Spinal cord (tissue), 10 donors: ENCODE data around the gene NEMF. TPM values are rescaled to one million over a fixed set of nuclear protein-coding genes. Genes with fewer than 3 reads are reported as not detected.
"Not testable (repeated sequence)": the region's sequence is repeated elsewhere in the genome, so short reads cannot be mapped to it uniquely, and the experiment has no call there.

Experiments
- DNase-seq, 6 donors: peaks; one replicate each; pipeline versions ENCODE4 v3.0.0 to v3.0.0-alpha.2; 2013 to 2015; ENCODE audit warnings: low spot score in 6 of 6, low read depth in 4 of 6
- H3K27ac ChIP-seq: one replicate; pipeline ENCODE4 v1.5.1; 2013; ENCODE audit warnings: low read depth, low read length, control low read depth
- H3K27me3 ChIP-seq: one replicate; pipeline ENCODE4 v1.6.1; 2013; ENCODE audit warnings: low read length; ENCODE audit not compliant: control insufficient read depth, insufficient read depth
- H3K36me3 ChIP-seq: one replicate; pipeline ENCODE4 v1.6.1; 2013; ENCODE audit warnings: low read length; ENCODE audit not compliant: control insufficient read depth, insufficient read depth
- H3K4me1 ChIP-seq: one replicate; pipeline ENCODE4 v1.6.1; 2013; ENCODE audit warnings: low read length; ENCODE audit not compliant: control insufficient read depth, insufficient read depth
- H3K4me3 ChIP-seq: one replicate; pipeline ENCODE4 v1.5.1; 2013; ENCODE audit warnings: low read depth, low read length, control low read depth
- H3K9me3 ChIP-seq: one replicate; pipeline ENCODE4 v1.6.1; 2013; ENCODE audit warnings: low read length; ENCODE audit not compliant: control insufficient read depth, insufficient read depth
- WGBS: methylation state at CpG from one replicate; pipeline ENCODE4 v1.1.5; 2013; ENCODE audit warnings: missing lambda C conversion rate; ENCODE audit not compliant: insufficient coverage; 5-methylcytosine and 5-hydroxymethylcytosine counted together
- polyA plus RNA-seq, 2 donors: library from polyadenylated mRNA; unstranded; fragments of 120-200 nt; gene quantifications; one replicate each; pipeline ENCODE4 v1.2.1, GENCODE V29; 2013; ENCODE audit not compliant: insufficient read length in 2 of 2
- total RNA-seq, 2 donors: library from RNA; depleted of rRNA in 1 of 2; stranded (reverse); fragments of 120-200 nt in 1 of 2; fragments of >200 nt in 1 of 2; gene quantifications; one replicate each; pipeline versions ENCODE4 v1.2.3 to v1.2.4, GENCODE V29; 2013 to 2014
- donor health status: healthy.

The NEMF gene
- total and polyA plus RNA-seq, 4 donors: 54.5 to 111 (median 84.1) TPM

GRCh38 chr14:49894214-49895107 lies 41.9 kb upstream of the NEMF start:
- not testable (repeated sequence) for H3K36me3 ChIP-seq, DNase-seq, H3K9me3 ChIP-seq, H3K27me3 ChIP-seq, H3K4me1 ChIP-seq
- Histone ChIP-seq H3K4me3 (peak overlapping the region; percentile 92), H3K27ac (peak overlapping the region; percentile 99)
- 0% methylated on average over 1 of the region's 8 CpGs for WGBS

GRCh38 chr14:49893309-49894213 lies 41.0 kb upstream of the NEMF start:
- Histone ChIP-seq H3K4me1 (peaks cover 10% of the 10 kb centered on the region), H3K36me3 (peaks cover 3% of the 10 kb centered on the region), H3K4me3 (peak overlapping the region; percentile 92), H3K27me3 (no peaks in the 10 kb centered on the region), H3K27ac (peak overlapping the region; percentile 99), H3K9me3 (no peaks in the 10 kb centered on the region)
- no peak for DNase-seq
- under 1% methylated on average over 85 of the region's 85 CpGs for WGBS

DNA sequence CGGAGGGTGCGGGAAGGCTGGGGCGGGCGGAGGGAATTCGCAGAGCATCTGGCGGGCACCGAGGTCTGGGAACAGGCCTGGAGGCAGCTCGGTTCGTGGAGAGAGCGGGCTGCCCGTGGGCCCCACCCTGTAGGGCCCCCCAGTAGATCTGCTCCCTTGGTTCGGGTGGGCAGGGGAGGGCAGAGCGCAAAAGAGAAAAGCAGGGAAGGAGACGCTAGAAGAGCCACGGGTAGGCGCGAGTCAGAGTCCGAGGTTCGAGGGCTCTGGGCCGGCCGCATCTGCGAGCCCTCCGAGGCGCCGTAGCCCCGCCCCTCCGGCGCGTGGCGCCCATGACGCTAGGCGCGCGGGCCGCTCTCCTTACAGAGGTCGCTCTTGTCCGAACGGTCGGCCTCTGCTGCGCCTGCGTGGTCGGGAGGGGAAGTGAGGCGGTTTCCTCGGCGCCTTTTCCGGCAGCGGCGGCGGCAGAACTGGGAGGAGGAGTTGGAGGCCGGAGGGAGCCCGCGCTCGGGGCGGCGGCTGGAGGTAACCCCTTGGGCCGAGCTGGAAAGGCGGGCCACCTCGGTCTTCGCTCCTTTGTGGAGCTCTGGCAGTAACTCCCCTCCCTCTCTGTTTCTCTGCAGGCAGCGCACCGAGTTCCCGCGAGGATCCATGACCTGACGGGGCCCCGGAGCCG lies 40.2 kb upstream of the NEMF start, which contains the start of gene ARF6:
Gene ARF6 (plus strand): TSS at position 447 of the 673 bp plus-strand sequence. CDS start 655 bp downstream, outside the sequence.
- peak; percentile 93 to 99 (median 96) for DNase-seq
- whole genome bisulfite sequencing: 0% methylated on average over 66 of the region's 66 CpGs
- H3K9me3 ChIP-seq: no peaks in the 10 kb centered on the region
- H3K27me3 ChIP-seq: no peaks in the 10 kb centered on the region
- H3K27ac ChIP-seq: peak within 1 kb of the TSS; percentile 99
- peak within 1 kb of the TSS; percentile 92 for H3K4me3 ChIP-seq
- peaks cover 10% of the 10 kb centered on the region for H3K4me1 ChIP-seq
- H3K36me3 ChIP-seq: peaks cover 3% of the 10 kb centered on the region

DNA sequence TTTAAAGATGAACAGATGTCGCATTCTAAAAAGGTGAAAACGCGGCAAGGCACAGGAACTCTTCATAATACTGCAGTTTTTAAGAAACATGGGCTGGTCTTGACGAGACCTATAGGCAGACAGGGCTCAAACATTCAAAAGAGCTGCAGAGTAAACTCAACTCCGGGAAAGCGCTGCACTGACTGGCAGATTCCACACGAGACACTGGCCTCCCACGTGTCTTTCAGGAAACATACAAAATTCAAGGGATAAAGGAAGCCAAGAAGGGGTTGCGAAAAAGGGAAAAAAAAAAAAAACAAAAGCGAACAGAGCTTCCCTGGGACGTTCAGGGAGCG lies 39.7 kb upstream of the NEMF start:
- Histone ChIP-seq H3K27me3 (no peaks in the 10 kb centered on the region), H3K9me3 (no peaks in the 10 kb centered on the region), H3K4me1 (peaks cover 10% of the 10 kb centered on the region), H3K36me3 (peaks cover 3% of the 10 kb centered on the region), H3K4me3 (peak overlapping the region; percentile 92), H3K27ac (peak overlapping the region; percentile 99)
- DNase-seq: peak; percentile 63 to 95 (median 80)
- 1% methylated on average over 12 of the region's 12 CpGs for whole genome bisulfite sequencing

- H3K36me3 ChIP-seq: no peaks in the 10 kb centered on the region
- no peak overlapping the region for H3K4me3 ChIP-seq
- DNase-seq: no peak
- peaks cover 7% of the 10 kb centered on the region for H3K4me1 ChIP-seq
- no CpG with 5 or more reads among the region's 2 CpGs for WGBS
- no peaks in the 10 kb centered on the region for H3K27me3 ChIP-seq
- H3K9me3 ChIP-seq: no peaks in the 10 kb centered on the region
- no peak overlapping the region for H3K27ac ChIP-seq
Observed at GRCh38 chr14:49888293-49888692, 35.7 kb upstream of the NEMF start.

DNA sequence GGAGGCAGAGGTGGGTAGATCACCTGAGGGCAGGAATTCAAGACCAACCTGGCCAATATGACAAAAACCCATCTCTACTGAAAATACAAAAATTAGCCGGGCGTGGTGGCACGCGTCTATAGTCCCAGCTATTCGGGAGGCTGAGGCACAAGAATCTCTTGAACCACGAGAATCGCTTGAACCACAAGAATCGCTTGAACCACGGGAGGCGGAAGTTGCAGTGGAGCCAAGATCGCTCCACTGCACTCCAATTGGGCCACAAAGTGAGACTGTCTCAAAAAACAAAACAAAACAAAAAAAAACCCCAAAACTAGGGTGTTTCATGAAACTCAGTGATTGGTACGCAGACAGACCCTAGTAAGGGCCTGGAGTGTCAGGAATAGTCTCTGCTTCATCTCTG lies 33.9 kb upstream of the NEMF start:
- WGBS: 94% methylated on average over 10 of the region's 12 CpGs
- no peaks in the 10 kb centered on the region for H3K36me3 ChIP-seq
- no peaks in the 10 kb centered on the region for H3K27me3 ChIP-seq
- no peak overlapping the region for H3K4me3 ChIP-seq
- no peak for DNase-seq
- peaks cover under 1% of the 10 kb centered on the region for H3K4me1 ChIP-seq
- no peak overlapping the region for H3K27ac ChIP-seq
- H3K9me3 ChIP-seq: no peaks in the 10 kb centered on the region

DNA sequence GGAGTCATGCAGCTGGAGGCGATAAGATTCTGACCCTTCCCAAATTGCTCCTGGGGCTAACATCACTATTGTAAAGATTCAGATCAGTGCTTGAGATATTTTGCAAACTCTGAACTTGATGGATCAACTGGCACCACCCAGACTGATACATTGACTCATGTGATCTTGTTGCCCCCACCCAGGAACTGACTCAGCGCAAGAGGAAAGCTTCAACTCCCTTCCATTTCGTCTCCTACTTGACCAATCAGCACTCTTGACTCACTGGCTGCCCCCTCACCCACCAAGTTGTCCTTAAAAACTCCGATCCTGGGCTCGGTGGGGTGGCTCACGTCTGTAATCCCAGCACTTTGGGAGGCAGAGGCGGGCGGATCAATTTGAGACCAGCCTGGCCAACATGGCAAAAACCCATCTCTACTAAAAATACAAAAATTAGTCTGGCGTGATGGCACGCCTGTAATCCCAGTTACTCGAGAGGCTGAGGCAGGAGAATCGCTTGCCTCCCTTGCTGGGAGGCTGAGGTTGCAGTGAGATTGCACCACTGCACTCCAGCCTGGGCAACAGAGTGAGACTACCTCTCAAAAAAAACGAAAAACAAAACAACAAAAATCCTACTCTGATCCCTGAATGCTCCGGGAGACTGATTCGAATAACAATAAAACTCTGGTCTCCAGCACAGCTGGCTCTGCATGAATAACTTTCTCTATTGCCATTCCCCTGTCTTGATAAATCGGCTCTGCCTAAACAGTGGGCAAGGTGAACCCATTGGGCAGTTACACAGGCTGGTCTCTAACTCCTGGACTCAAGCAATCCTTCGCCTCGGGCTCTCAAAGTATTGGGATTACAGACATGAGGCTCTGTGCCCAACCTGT lies 30.5 kb upstream of the NEMF start:
- Histone ChIP-seq H3K4me3 (no peak overlapping the region), H3K36me3 (no peaks in the 10 kb centered on the region), H3K27me3 (no peaks in the 10 kb centered on the region), H3K4me1 (no peaks in the 10 kb centered on the region), H3K9me3 (no peaks in the 10 kb centered on the region), H3K27ac (no peak overlapping the region)
- 79% methylated on average over 11 of the region's 18 CpGs for WGBS
- no peak for DNase-seq

GRCh38 chr14:49881350-49882001 lies 28.9 kb upstream of the NEMF start:
- Histone ChIP-seq H3K27me3 (no peaks in the 10 kb centered on the region), H3K9me3 (no peaks in the 10 kb centered on the region), H3K4me3 (no peak overlapping the region), H3K36me3 (no peaks in the 10 kb centered on the region), H3K4me1 (no peaks in the 10 kb centered on the region), H3K27ac (no peak overlapping the region)
- DNase-seq: no peak
- 68% methylated on average over 4 of the region's 4 CpGs for WGBS
